Limb (tissue), 2 donors: ENCODE measurements around the gene DCC.
"Not testable (repeated sequence)": the region's sequence is repeated elsewhere in the genome, so short reads cannot be mapped to it uniquely, and the experiment has no call there.

Experiments
- DNase-seq, 2 donors: peaks; one replicate each; pipeline ENCODE4 v3.0.0-alpha.2; 2016; ENCODE audit errors: extremely low spot score in 2 of 2

Gene DCC

GRCh38 chr18:53468173-53468572 is 1128.2 kb downstream of the DCC start:
- not testable (repeated sequence) for DNase-seq

GRCh38 chr18:53472546-53472945 is 1132.5 kb downstream of the DCC start:
- no peak for DNase-seq

- DNase-seq: no peak
Observed at GRCh38 chr18:53478155-53478554, 1138.2 kb downstream of the DCC start.

- no peak for DNase-seq
Observed at GRCh38 chr18:53486296-53486695, 1146.3 kb downstream of the DCC start.

- DNase-seq: no peak
Observed at GRCh38 chr18:53489266-53489665, 1149.3 kb downstream of the DCC start.

- DNase-seq: no peak
Observed at GRCh38 chr18:53490019-53490418, 1150.0 kb downstream of the DCC start.

GRCh38 chr18:53496028-53496427 is 1156.0 kb downstream of the DCC start:
- no peak for DNase-seq

GRCh38 chr18:53503914-53504441 is 1164.0 kb downstream of the DCC start:
- DNase-seq: no peak

GRCh38 chr18:53508529-53508928 is 1168.5 kb downstream of the DCC start:
- no peak for DNase-seq

GRCh38 chr18:53509886-53510285 is 1169.9 kb downstream of the DCC start:
- DNase-seq: no peak

- DNase-seq: not testable (repeated sequence)
Observed at GRCh38 chr18:53511725-53512124, 1171.7 kb downstream of the DCC start.

- no peak for DNase-seq
Observed at GRCh38 chr18:53521068-53521467, 1181.1 kb downstream of the DCC start.

- no peak for DNase-seq
Observed at GRCh38 chr18:53526101-53526870, 1186.3 kb downstream of the DCC start.

GRCh38 chr18:53527365-53527764 is 1187.4 kb downstream of the DCC start:
- no peak for DNase-seq

GRCh38 chr18:53531187-53531586 is 1191.2 kb downstream of the DCC start:
- DNase-seq: no peak

- no peak for DNase-seq
Observed at GRCh38 chr18:53531896-53532295, 1191.9 kb downstream of the DCC start.

- no peak for DNase-seq
Observed at GRCh38 chr18:53534203-53534602, 1194.2 kb downstream of the DCC start.

GRCh38 chr18:53534695-53535094 is 1194.7 kb downstream of the DCC start:
- DNase-seq: no peak

- DNase-seq: no peak
Observed at GRCh38 chr18:53536908-53537307, 1196.9 kb downstream of the DCC start.

GRCh38 chr18:53541924-53542323 is 1201.9 kb downstream of the DCC start:
- no peak for DNase-seq

- no peak for DNase-seq
Observed at GRCh38 chr18:53543711-53544110, 1203.7 kb downstream of the DCC start.

- no peak for DNase-seq
Observed at GRCh38 chr18:53544917-53545316, 1204.9 kb downstream of the DCC start.

- DNase-seq: peak in 1 of 2 donors; percentile 3
Observed at GRCh38 chr18:53551868-53552426, 1212.0 kb downstream of the DCC start.
